ENCODE measurements around the gene GET4.

Gene GET4

DNA sequence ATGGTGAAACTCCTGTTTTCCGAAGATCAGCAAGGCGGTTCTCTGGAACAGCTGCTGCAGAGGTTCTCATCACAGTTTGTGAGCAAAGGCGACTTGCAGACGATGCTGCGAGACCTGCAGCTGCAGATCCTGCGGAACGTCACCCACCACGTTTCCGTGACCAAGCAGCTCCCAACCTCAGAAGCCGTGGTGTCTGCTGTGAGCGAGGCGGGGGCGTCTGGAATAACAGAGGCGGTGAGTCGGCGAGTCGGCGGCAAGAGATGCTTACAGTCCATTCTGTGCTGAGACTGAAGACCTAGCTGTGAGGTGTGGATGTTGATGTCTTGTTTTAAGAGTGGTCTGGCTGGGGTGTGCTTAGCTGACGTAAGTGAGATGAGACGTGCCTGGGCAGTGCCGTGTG lies 16.2 kb upstream of the GET4 start:
- Histone ChIP-seq H3K27me3 (ENCODE audit: control insufficient read depth, insufficient read depth, low read length) (no peaks in the 10 kb centered on the region), H3K4me3 (ENCODE audit: low read depth, low read length) (no peak overlapping the region), H3K9me3 (ENCODE audit: control insufficient read depth, low read length) (no peaks in the 10 kb centered on the region), H3K27ac (no peak overlapping the region), H3K36me3 (ENCODE audit: control insufficient read depth, insufficient read depth, low read length) (no peaks in the 10 kb centered on the region), H3K4me2 (ENCODE audit: low read length) (no peak overlapping the region), H3K9ac (no peak overlapping the region), H2AFZ (no peak overlapping the region), H3K4me1 (no peaks in the 10 kb centered on the region), H3K79me2 (peaks cover 10% of the 10 kb centered on the region)
- TF ChIP-seq, protein P1, sequence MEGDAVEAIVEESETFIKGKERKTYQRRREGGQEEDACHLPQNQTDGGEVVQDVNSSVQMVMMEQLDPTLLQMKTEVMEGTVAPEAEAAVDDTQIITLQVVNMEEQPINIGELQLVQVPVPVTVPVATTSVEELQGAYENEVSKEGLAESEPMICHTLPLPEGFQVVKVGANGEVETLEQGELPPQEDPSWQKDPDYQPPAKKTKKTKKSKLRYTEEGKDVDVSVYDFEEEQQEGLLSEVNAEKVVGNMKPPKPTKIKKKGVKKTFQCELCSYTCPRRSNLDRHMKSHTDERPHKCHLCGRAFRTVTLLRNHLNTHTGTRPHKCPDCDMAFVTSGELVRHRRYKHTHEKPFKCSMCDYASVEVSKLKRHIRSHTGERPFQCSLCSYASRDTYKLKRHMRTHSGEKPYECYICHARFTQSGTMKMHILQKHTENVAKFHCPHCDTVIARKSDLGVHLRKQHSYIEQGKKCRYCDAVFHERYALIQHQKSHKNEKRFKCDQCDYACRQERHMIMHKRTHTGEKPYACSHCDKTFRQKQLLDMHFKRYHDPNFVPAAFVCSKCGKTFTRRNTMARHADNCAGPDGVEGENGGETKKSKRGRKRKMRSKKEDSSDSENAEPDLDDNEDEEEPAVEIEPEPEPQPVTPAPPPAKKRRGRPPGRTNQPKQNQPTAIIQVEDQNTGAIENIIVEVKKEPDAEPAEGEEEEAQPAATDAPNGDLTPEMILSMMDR (IDR thresholded peaks at IDR 0.05), result no peak

DNA sequence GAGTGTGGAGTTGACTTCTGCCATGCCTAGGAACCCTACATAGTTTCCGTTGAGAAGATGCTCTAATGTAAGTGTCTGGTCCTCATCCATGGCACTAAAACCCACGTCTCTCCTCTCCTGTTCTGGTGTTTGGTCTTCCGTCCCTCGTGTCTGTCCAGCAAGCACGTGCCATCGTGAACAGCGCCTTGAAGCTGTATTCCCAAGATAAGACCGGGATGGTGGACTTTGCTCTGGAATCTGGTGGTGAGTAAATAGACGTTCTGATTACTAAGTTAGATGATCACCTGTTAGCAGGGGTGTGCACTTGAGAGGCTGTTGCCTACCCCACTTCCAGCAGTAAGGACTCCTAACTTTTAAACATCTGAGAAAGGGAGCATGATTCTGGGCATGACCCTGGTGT lies 15.1 kb upstream of the GET4 start:
- Histone ChIP-seq H3K79me2 (peaks cover 7% of the 10 kb centered on the region), H3K4me3 (ENCODE audit: low read depth, low read length) (no peak overlapping the region), H3K27me3 (ENCODE audit: control insufficient read depth, insufficient read depth, low read length) (no peaks in the 10 kb centered on the region), H3K9me3 (ENCODE audit: control insufficient read depth, low read length) (no peaks in the 10 kb centered on the region), H3K36me3 (ENCODE audit: control insufficient read depth, insufficient read depth, low read length) (no peaks in the 10 kb centered on the region), H3K4me2 (ENCODE audit: low read length) (no peak overlapping the region), H3K9ac (no peak overlapping the region), H3K27ac (no peak overlapping the region), H2AFZ (no peak overlapping the region), H3K4me1 (no peaks in the 10 kb centered on the region)
- TF ChIP-seq, protein P1 (IDR thresholded peaks at IDR 0.05), result no peak

DNA sequence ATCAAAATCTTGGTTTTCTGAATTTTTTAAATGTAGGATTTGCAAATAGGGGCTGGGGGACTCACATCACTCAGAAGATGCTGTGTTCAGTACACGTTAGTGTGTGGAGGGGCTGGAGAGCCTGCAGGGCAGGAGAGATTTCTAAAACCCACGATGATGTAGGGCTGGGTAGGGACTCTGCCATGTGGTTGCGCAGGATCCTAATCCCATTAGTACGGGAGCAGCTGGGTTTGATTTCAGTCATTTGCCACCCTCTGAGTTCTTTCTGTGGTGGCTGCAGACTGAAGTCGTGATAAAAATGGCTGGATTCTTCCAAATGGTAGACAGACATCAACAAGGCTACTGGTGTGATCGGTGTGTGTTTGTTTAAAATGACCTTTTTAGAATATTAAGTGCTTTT lies 14.2 kb upstream of the GET4 start:
- H2AFZ ChIP-seq, result no peak overlapping the region
- no peak overlapping the region for H3K9ac ChIP-seq
- no peaks in the 10 kb centered on the region for H3K4me1 ChIP-seq
- no peaks in the 10 kb centered on the region for H3K9me3 ChIP-seq (ENCODE audit: control insufficient read depth, low read length)
- no peak overlapping the region for H3K4me3 ChIP-seq (ENCODE audit: low read depth, low read length)
- H3K79me2 ChIP-seq, result peaks cover 7% of the 10 kb centered on the region
- TF ChIP-seq, protein P1 (IDR thresholded peaks at IDR 0.05), result no peak
- no peaks in the 10 kb centered on the region for H3K36me3 ChIP-seq (ENCODE audit: control insufficient read depth, insufficient read depth, low read length)
- no peak overlapping the region for H3K27ac ChIP-seq
- H3K27me3 ChIP-seq (ENCODE audit: control insufficient read depth, insufficient read depth, low read length), result no peaks in the 10 kb centered on the region
- no peak overlapping the region for H3K4me2 ChIP-seq (ENCODE audit: low read length)

DNA sequence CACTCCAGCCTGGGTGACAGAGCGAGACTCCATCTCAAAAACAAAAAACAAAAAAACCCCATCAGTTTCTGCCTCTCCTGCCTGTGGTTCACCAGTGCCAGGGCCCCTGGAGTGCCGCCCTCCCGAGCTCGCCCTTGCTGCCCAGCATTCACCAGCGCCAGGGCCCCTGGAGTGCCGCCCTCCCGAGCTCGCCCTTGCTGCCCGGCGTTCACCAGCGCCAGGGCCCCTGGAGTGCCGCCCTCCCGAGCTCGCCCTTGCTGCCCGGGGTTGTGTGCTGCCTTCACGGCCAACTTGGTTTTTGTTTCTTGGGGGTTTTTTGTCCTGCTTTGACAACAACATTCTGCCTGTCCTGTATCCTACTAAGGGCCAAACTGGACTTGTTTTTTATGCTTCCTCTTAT lies 13.2 kb upstream of the GET4 start:
- H3K9ac ChIP-seq, result no peak overlapping the region
- H2AFZ ChIP-seq, result no peak overlapping the region
- no peaks in the 10 kb centered on the region for H3K36me3 ChIP-seq (ENCODE audit: control insufficient read depth, insufficient read depth, low read length)

DNA sequence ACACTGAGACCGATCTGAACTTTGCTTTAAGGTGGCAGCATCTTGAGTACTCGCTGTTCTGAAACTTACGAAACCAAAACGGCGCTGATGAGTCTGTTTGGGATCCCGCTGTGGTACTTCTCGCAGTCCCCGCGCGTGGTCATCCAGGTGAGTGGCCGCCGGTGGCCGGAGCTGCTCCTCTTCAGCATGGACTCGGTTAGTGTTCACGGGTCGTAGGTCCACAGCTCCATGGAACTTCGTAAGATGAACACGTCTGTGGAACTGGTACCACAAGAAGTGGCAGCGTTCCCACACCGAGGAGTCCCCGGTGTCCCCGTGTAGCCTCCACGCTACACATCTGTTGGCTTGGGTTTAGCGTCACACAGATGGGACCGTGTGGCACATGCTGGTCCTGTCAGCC lies 10.4 kb upstream of the GET4 start:
- no peak overlapping the region for H3K4me3 ChIP-seq (ENCODE audit: low read depth, low read length)
- no peaks in the 10 kb centered on the region for H3K4me1 ChIP-seq
- TF ChIP-seq, protein P1 (IDR thresholded peaks at IDR 0.05), result no peak
- H3K36me3 ChIP-seq (ENCODE audit: control insufficient read depth, insufficient read depth, low read length), result no peaks in the 10 kb centered on the region
- no peak overlapping the region for H2AFZ ChIP-seq
- no peaks in the 10 kb centered on the region for H3K9me3 ChIP-seq (ENCODE audit: control insufficient read depth, low read length)
- no peaks in the 10 kb centered on the region for H3K27me3 ChIP-seq (ENCODE audit: control insufficient read depth, insufficient read depth, low read length)
- peaks cover 7% of the 10 kb centered on the region for H3K79me2 ChIP-seq
- no peak overlapping the region for H3K4me2 ChIP-seq (ENCODE audit: low read length)
- no peak overlapping the region for H3K9ac ChIP-seq
- H3K27ac ChIP-seq, result no peak overlapping the region

More for the DNA sequence above, 13.2 kb upstream of the GET4 start:
- no peaks in the 10 kb centered on the region for H3K4me1 ChIP-seq
- no peak overlapping the region for H3K4me2 ChIP-seq (ENCODE audit: low read length)
- no peak overlapping the region for H3K4me3 ChIP-seq (ENCODE audit: low read depth, low read length)
- TF ChIP-seq, protein P1 (IDR thresholded peaks at IDR 0.05), result no peak
- H3K9me3 ChIP-seq (ENCODE audit: control insufficient read depth, low read length), result no peaks in the 10 kb centered on the region
- H3K79me2 ChIP-seq, result peaks cover 11% of the 10 kb centered on the region
- H3K27ac ChIP-seq, result no peak overlapping the region
- H3K27me3 ChIP-seq (ENCODE audit: control insufficient read depth, insufficient read depth, low read length), result no peaks in the 10 kb centered on the region

Data from parathyroid adenoma (tissue), 2 donors.